H1 (cell line): Measurements from ENCODE around the gene ITPR3. TPM values are rescaled to one million over a fixed set of nuclear protein-coding genes. Genes with fewer than 3 reads are reported as not detected.

Source experiments
- CTCF ChIA-PET: fragments of 300-600 bp; sonication (Branson Sonifier 250); formaldehyde crosslinking; loops from one replicate; lab custom pipeline; 2021; ENCODE audit not compliant: partially characterized antibody; lab: Charles Lee
- POLR2A ChIA-PET: fragments of 300-600 bp; sonication (Branson Sonifier 250); formaldehyde crosslinking; loops from one replicate; lab custom pipeline; 2021; ENCODE audit warnings: inconsistent platforms; ENCODE audit not compliant: partially characterized antibody; lab: Charles Lee
- DNase-seq, 2 experiments: peaks; one replicate each; pipeline versions ENCODE4 v3.0.0 to v3.0.0-alpha.2; 2010 to 2022; ENCODE audit warnings: low spot score in 2 of 2, low read depth in 1 of 2, mixed read lengths in 1 of 2
- FAIRE-seq: peaks from 2 replicates; lab custom pipeline; 2011; peaks lifted over from hg19 to GRCh38; lab: Jason Lieb, UNC
- H2AFZ ChIP-seq: 2 replicates; pipeline ENCODE4 v1.8.1; 2012; ENCODE audit warnings: low read length, inconsistent platforms
- H2AK5ac ChIP-seq: 2 replicates; pipeline ENCODE4 v1.6.1; 2013; ENCODE audit warnings: low read depth, low read length
- H2BK120ac ChIP-seq: replicated peaks from 2 replicates; pipeline ENCODE3; 2013; ENCODE audit warnings: low read depth, low read length, inconsistent platforms
- H2BK12ac ChIP-seq: 2 replicates; pipeline ENCODE4 v1.6.1; 2013; ENCODE audit warnings: low read depth, low read length
- H2BK15ac ChIP-seq: 2 replicates; pipeline ENCODE4 v1.6.1; 2013; ENCODE audit warnings: low read length
- H2BK20ac ChIP-seq: 2 replicates; pipeline ENCODE4 v1.6.1; 2013; ENCODE audit warnings: low read length
- H2BK5ac ChIP-seq: 2 replicates; pipeline ENCODE4 v1.6.1; 2013; ENCODE audit warnings: low read depth, low read length
- H3K14ac ChIP-seq: 2 replicates; pipeline ENCODE4 v1.6.1; 2013; ENCODE audit warnings: inconsistent platforms; ENCODE audit not compliant: insufficient read length
- H3K18ac ChIP-seq: 2 replicates; pipeline ENCODE4 v1.6.1; 2013; ENCODE audit warnings: low read length; ENCODE audit errors: extremely low read depth
- H3K23ac ChIP-seq: 2 replicates; pipeline ENCODE4 v1.6.1; 2013; ENCODE audit warnings: inconsistent platforms; ENCODE audit not compliant: insufficient read length
- H3K23me2 ChIP-seq: 2 replicates; pipeline ENCODE4 v1.6.1; 2013; ENCODE audit warnings: low read depth, low read length
- H3K27ac ChIP-seq: 2 replicates; pipeline ENCODE4 v1.6.1; 2011; ENCODE audit warnings: low read depth, low read length, inconsistent platforms
- H3K27me3 ChIP-seq, 4 experiments: replicated peaks in 1 of 4; 1 replicate in 1 of 4; 2 replicates in 3 of 4; pipeline versions ENCODE4 v1.6.1 to v1.8.1; 2011 to 2013; ENCODE audit warnings: low read length in 3 of 4, mild to moderate bottlenecking in 3 of 4, inconsistent platforms in 2 of 4, mixed read lengths in 2 of 4, moderate library complexity in 1 of 4; ENCODE audit not compliant: control insufficient read depth in 3 of 4, insufficient read depth in 3 of 4; ENCODE audit errors: extremely low read depth in 1 of 4
- H3K36me3 ChIP-seq, 4 experiments: 2 replicates each; pipeline versions ENCODE4 v1.6.1 to v1.8.1; 2011 to 2013; ENCODE audit warnings: mild to moderate bottlenecking in 4 of 4, low read length in 3 of 4, moderate library complexity in 2 of 4, control low read depth in 1 of 4, inconsistent platforms in 1 of 4; ENCODE audit not compliant: insufficient read depth in 4 of 4, control insufficient read depth in 2 of 4
- H3K4ac ChIP-seq: replicated peaks from 2 replicates; pipeline ENCODE3; 2013; ENCODE audit warnings: low read length, low read depth, mixed read lengths, inconsistent platforms; ENCODE audit not compliant: insufficient read length
- H3K4me1 ChIP-seq, 4 experiments: replicated peaks in 1 of 4; 1 replicate in 1 of 4; 2 replicates in 3 of 4; pipeline versions ENCODE4 v1.6.1 to v1.8.1; 2011 to 2013; ENCODE audit warnings: low read length in 3 of 4, inconsistent platforms in 2 of 4, mixed read lengths in 1 of 4; ENCODE audit not compliant: insufficient read depth in 4 of 4, control insufficient read depth in 3 of 4
- H3K4me2 ChIP-seq, 2 experiments: 2 replicates each; pipeline versions ENCODE4 v1.6.1 to v1.8.1; 2011 to 2013; ENCODE audit warnings: low read depth in 2 of 2, low read length in 2 of 2, control low read depth in 1 of 2, inconsistent platforms in 1 of 2, mild to moderate bottlenecking in 1 of 2; ENCODE audit not compliant: insufficient read depth in 1 of 2
- H3K4me3 ChIP-seq, 4 experiments: fragments of 200-600, 300-600 bp in 1 of 4; sonication (generic), shearing (Covaris generic), sonication (Bioruptor Twin) in 1 of 4; 2 replicates each; pipeline versions ENCODE4 v1.5.1 to v1.8.1; 2011 to 2016; ENCODE audit warnings: low read length in 4 of 4, low read depth in 3 of 4, control low read depth in 2 of 4, inconsistent platforms in 2 of 4, mild to moderate bottlenecking in 2 of 4, mixed read lengths in 1 of 4, moderate library complexity in 1 of 4; ENCODE audit not compliant: insufficient read depth in 2 of 4; ENCODE audit errors: extremely low read depth in 1 of 4
- H3K56ac ChIP-seq: replicated peaks from 2 replicates; pipeline ENCODE3; 2013; ENCODE audit warnings: low read depth, mild to moderate bottlenecking, mixed read lengths, low read length, inconsistent platforms; ENCODE audit not compliant: insufficient read length
- H3K79me1 ChIP-seq: 2 replicates; pipeline ENCODE4 v1.6.1; 2013; ENCODE audit warnings: low read depth, low read length, control low read depth
- H3K79me2 ChIP-seq, 2 experiments: 2 replicates each; pipeline versions ENCODE4 v1.6.1 to v1.8.1; 2012 to 2013; ENCODE audit warnings: low read length in 2 of 2, mild to moderate bottlenecking in 2 of 2, inconsistent platforms in 1 of 2; ENCODE audit not compliant: insufficient read depth in 2 of 2, control insufficient read depth in 1 of 2
- H3K9ac ChIP-seq, 4 experiments: replicated peaks in 1 of 4; 1 replicate in 1 of 4; 2 replicates in 3 of 4; pipeline versions ENCODE4 v1.6.1 to v1.8.1; 2011 to 2013; ENCODE audit warnings: low read depth in 3 of 4, low read length in 3 of 4, control low read depth in 2 of 4, mild to moderate bottlenecking in 2 of 4, moderate library complexity in 2 of 4, inconsistent platforms in 1 of 4; ENCODE audit errors: extremely low read depth in 1 of 4
- H3K9me3 ChIP-seq, 2 experiments: 2 replicates each; pipeline versions ENCODE4 v1.6.1 to v1.8.1; 2012 to 2013; ENCODE audit warnings: mild to moderate bottlenecking in 2 of 2, moderate library complexity in 2 of 2, control low read depth in 1 of 2, inconsistent platforms in 1 of 2, low read depth in 1 of 2, low read length in 1 of 2, mixed read lengths in 1 of 2; ENCODE audit not compliant: insufficient read depth in 2 of 2
- H4K20me1 ChIP-seq, 2 experiments: replicated peaks in 1 of 2; 2 replicates each; pipeline versions ENCODE3 to v1.8.1; 2011 to 2013; ENCODE audit warnings: inconsistent platforms in 2 of 2, low read length in 2 of 2, mild to moderate bottlenecking in 1 of 2; ENCODE audit not compliant: insufficient read depth in 2 of 2, control insufficient read depth in 1 of 2
- H4K5ac ChIP-seq: 2 replicates; pipeline ENCODE4 v1.6.1; 2013; ENCODE audit warnings: low read length, low read depth, mixed read lengths, inconsistent platforms; ENCODE audit not compliant: insufficient read length
- H4K8ac ChIP-seq: 2 replicates; pipeline ENCODE4 v1.8.0; 2013; ENCODE audit warnings: mild to moderate bottlenecking, moderate library complexity, low read length, inconsistent platforms; ENCODE audit not compliant: insufficient read depth; ENCODE audit errors: extremely low read depth
- H4K91ac ChIP-seq: replicated peaks from 2 replicates; pipeline ENCODE3; 2013; ENCODE audit warnings: low read length, mixed read lengths, inconsistent platforms; ENCODE audit not compliant: insufficient read length
- ASH2L ChIP-seq: fragments of 200-600, 300-600 bp; sonication (generic); IDR thresholded peaks from one replicate; pipeline ENCODE4 v1.7.1; 2017; ENCODE audit warnings: low read length
- CHD1 ChIP-seq: IDR thresholded peaks from 2 replicates; pipeline ENCODE4 v1.6.1; 2012; ENCODE audit warnings: low read depth, low read length, improper control_type of control experiment
- CREB1 ChIP-seq: IDR thresholded peaks from 2 replicates; pipeline ENCODE4 v1.6.1; 2012; ENCODE audit warnings: inconsistent platforms
- CTCF ChIP-seq, 3 experiments: IDR thresholded peaks; 1 replicate in 2 of 3; 2 replicates in 1 of 3; pipeline versions ENCODE4 v1.5.1 to v1.6.1; 2011; ENCODE audit warnings: low read length in 3 of 3, mild to moderate bottlenecking in 3 of 3, inconsistent platforms in 2 of 3, low read depth in 1 of 3, moderate library complexity in 1 of 3; ENCODE audit not compliant: insufficient read depth in 1 of 3; ENCODE audit errors: control extremely low read depth in 1 of 3
- E2F6 ChIP-seq: IDR thresholded peaks from 2 replicates; pipeline ENCODE4 v1.6.1; 2012; ENCODE audit warnings: inconsistent platforms
- HDAC2 ChIP-seq, 2 experiments: fragments of 300-600 bp in 1 of 2; sonication (generic) in 1 of 2; IDR thresholded peaks; 2 replicates each; pipeline ENCODE4 v1.6.1; 2011 to 2012; ENCODE audit warnings: low read depth in 2 of 2, low read length in 2 of 2, mild to moderate bottlenecking in 2 of 2, moderate library complexity in 2 of 2, borderline replicate concordance in 1 of 2, inconsistent platforms in 1 of 2
- RAD21 ChIP-seq, 2 experiments: IDR thresholded peaks in 1 of 2; conservative IDR thresholded peaks in 1 of 2; 2 replicates each; pipeline ENCODE4 v1.6.1; 2011; ENCODE audit warnings: low read depth in 2 of 2, low read length in 2 of 2, improper control_type of control experiment in 1 of 2, inconsistent platforms in 1 of 2, mild to moderate bottlenecking in 1 of 2, moderate library complexity in 1 of 2
- TEAD4 ChIP-seq: IDR thresholded peaks from 2 replicates; pipeline ENCODE4 v1.6.1; 2012; ENCODE audit warnings: low read depth, low read length, inconsistent platforms, mixed read lengths
- WGBS, 2 experiments: shearing (Covaris generic) in 1 of 2; methylation state at CpG; one replicate each; pipeline versions ENCODE4 v1.1.6 to v1.1.7; 2013 to 2015; ENCODE audit warnings: low lambda C conversion rate in 2 of 2, mixed read lengths in 2 of 2, inconsistent platforms in 1 of 2, low coverage in 1 of 2, missing lambda C conversion rate in 1 of 2; ENCODE audit not compliant: insufficient replicate concordance in 2 of 2, insufficient coverage in 1 of 2, insufficient read length in 1 of 2; ENCODE audit errors: extremely low coverage in 1 of 2, missing lambda C conversion rate in 1 of 2; 5-methylcytosine and 5-hydroxymethylcytosine counted together
- polyA plus RNA-seq, 7 experiments: library from polyadenylated mRNA; depleted of rRNA in 3 of 7; stranded (reverse) in 5 of 7; unstranded in 2 of 7; fragments of >200 nt in 5 of 7; fragments of 200-250 nt in 2 of 7; gene quantifications; 1 replicate in 5 of 7; 2 replicates in 1 of 7; 4 replicates in 1 of 7; pipeline versions ENCODE4 v1.2.1 to v1.2.3, GENCODE V29; 2011 to 2013; ENCODE audit warnings: missing spikeins in 2 of 7, mixed read lengths in 2 of 7
- total RNA-seq: library from RNA; stranded (reverse); fragmentation: NEBNext Ultra II Directional; extraction: Animal tissue kit (Norgen Biotek cat#: 25700); gene quantifications from 2 replicates; pipeline ENCODE4 v1.2.1, GENCODE V29; 2021

Gene ITPR3
- total and polyA plus RNA-seq, 2 of the 8 experiments (the other 6 are each of a cell fraction or from before 2014, with no cell fraction given) = 29.1 to 45.7 TPM

GRCh38 chr6:33619166-33619840, 1.8 kb upstream of the ITPR3 start:
- H3K23ac ChIP-seq = no peak overlapping the region
- peaks cover 4 to 21% of the 10 kb centered on the region in 2 experiments; a peak in 2 of 4 replicates for H3K79me2 ChIP-seq
- H4K8ac ChIP-seq = no peak overlapping the region
- peak overlapping the region; percentile 15 for H3K18ac ChIP-seq
- H2BK5ac ChIP-seq = no peak overlapping the region
- no peak overlapping the region for H4K5ac ChIP-seq
- H2BK120ac ChIP-seq = no peak overlapping the region
- H3K9ac ChIP-seq = no peak overlapping the region
- peak overlapping the region; percentile 87 to 88; a peak in 3 of 4 replicates for H3K4me2 ChIP-seq
- FAIRE-seq (no peak), DNase-seq (no peak)
- WGBS, 2 experiments = 70% methylated on average over 5 of the region's 5 CpGs; no CpG with 5 or more reads in 1 of the 2 experiments
- no peak overlapping the region for H3K27ac ChIP-seq
- peaks cover 12% of the 10 kb centered on the region for H3K79me1 ChIP-seq
- H2BK20ac ChIP-seq = no peak overlapping the region
- H3K36me3 ChIP-seq = no peaks in the 10 kb centered on the region; a peak in 1 of 8 replicates
- H2BK15ac ChIP-seq = no peak overlapping the region
- ChIA-PET POLR2A (interaction anchor here (0.9 to 4.7 kb wide), 5 partner anchors 9 to 15 kb away, joined by 3 to 28 read pairs (median 6); no protein-coding TSS in a partner anchor), CTCF (interaction anchor here (1.1 to 10.4 kb wide), 4 partner anchors 9 to 34 kb away, joined by 3 to 70 read pairs (median 32); no protein-coding TSS in a partner anchor)
- no peak overlapping the region for H2AK5ac ChIP-seq
- peaks cover 0 to 11% of the 10 kb centered on the region in 2 experiments for H4K20me1 ChIP-seq
- peaks cover 6 to 15% (median 11%) of the 10 kb centered on the region in 4 experiments for H3K4me1 ChIP-seq
- peaks cover 0 to 3% (median 1%) of the 10 kb centered on the region in 4 experiments; a peak in 3 of 7 replicates for H3K27me3 ChIP-seq
- no peak overlapping the region for H2BK12ac ChIP-seq
- H3K23me2 ChIP-seq = peaks cover 20% of the 10 kb centered on the region
- no peak overlapping the region for H3K4ac ChIP-seq
- H3K9me3 ChIP-seq = no peaks in the 10 kb centered on the region
- H3K4me3 ChIP-seq = no peak overlapping the region
- H2AFZ ChIP-seq = no peak overlapping the region
- H3K56ac ChIP-seq = no peak overlapping the region
- H4K91ac ChIP-seq = no peak overlapping the region
- no peak overlapping the region for H3K14ac ChIP-seq
- no peak for TF ChIP-seq CREB1
- TF ChIP-seq RAD21 (IDR thresholded peaks at IDR 0.05 in 1 of 2, conservative IDR thresholded peaks at IDR 0.05 in 1 of 2; ENCODE audit: low read depth in 2 of 2, low read length in 2 of 2) = no peak
- TF ChIP-seq E2F6 = no peak
- TF ChIP-seq HDAC2 (IDR thresholded peaks at IDR 0.05; ENCODE audit: borderline replicate concordance in 1 of 2, low read depth in 2 of 2, low read length in 2 of 2) = no peak
- no peak for TF ChIP-seq TEAD4
- no peak for TF ChIP-seq CTCF (IDR thresholded peaks at IDR 0.05; ENCODE audit: control extremely low read depth in 1 of 3, insufficient read depth in 1 of 3, low read depth in 1 of 3, low read length in 3 of 3)
- no peak for TF ChIP-seq ASH2L
- no peak for TF ChIP-seq CHD1
